Esophagus muscularis mucosa (tissue), 4 donors: ENCODE data around the gene HSDL2. TPM values are rescaled to one million over a fixed set of nuclear protein-coding genes. Genes with fewer than 3 reads are reported as not detected.

Source experiments
- DNase-seq: peaks from one replicate; pipeline ENCODE4 v3.0.0-alpha.2; 2017; ENCODE audit errors: extremely low spot score
- H3K27ac ChIP-seq, 4 donors: fragments of 200-600 bp; sonication (generic); replicated peaks in 1 of 4; 1 replicate in 3 of 4; 2 replicates in 1 of 4; pipeline ENCODE4 v1.5.1; 2016 to 2019; ENCODE audit warnings: mild to moderate bottlenecking in 1 of 4
- H3K27me3 ChIP-seq, 4 donors: fragments of 200-600 bp; sonication (generic); one replicate each; pipeline versions ENCODE4 v1.5.1 to v1.6.0; 2016 to 2019
- H3K36me3 ChIP-seq, 4 donors: fragments of 200-600 bp; sonication (generic); one replicate each; pipeline ENCODE4 v1.5.1; 2016 to 2019
- H3K4me1 ChIP-seq, 4 donors: fragments of 200-600 bp; sonication (generic); one replicate each; pipeline ENCODE4 v1.5.1; 2016 to 2019
- H3K4me3 ChIP-seq, 4 donors: fragments of 200-600 bp; sonication (generic); 1 replicate in 2 of 4; 2 replicates in 2 of 4; pipeline ENCODE4 v1.5.1; 2016 to 2019; ENCODE audit warnings: mild to moderate bottlenecking in 4 of 4, moderate library complexity in 1 of 4
- H3K9me3 ChIP-seq, 4 donors: fragments of 200-600 bp; sonication (generic); 1 replicate in 3 of 4; 2 replicates in 1 of 4; pipeline ENCODE4 v1.5.1; 2016 to 2019
- EP300 ChIP-seq: sonication (generic); formaldehyde crosslinking; IDR thresholded peaks from one replicate; pipeline ENCODE4 v1.6.1; 2017; ENCODE audit warnings: antibody characterized with exemption
- POLR2A ChIP-seq: fragments of 450-650 bp; IDR thresholded peaks from one replicate; pipeline ENCODE4 v1.6.1; 2017; ENCODE audit warnings: antibody characterized with exemption, moderate library complexity, mild to moderate bottlenecking, low read depth
- POLR2AphosphoS5 ChIP-seq, 2 donors: sonication (generic); formaldehyde crosslinking; IDR thresholded peaks; one replicate each; pipeline ENCODE4 v1.6.1; 2017; ENCODE audit warnings: antibody characterized with exemption in 2 of 2
- WGBS: methylation state at CpG from one replicate; pipeline ENCODE4 v1.1.5; 2018; 5-methylcytosine and 5-hydroxymethylcytosine counted together
- intact Hi-C: fragments of 100-400 bp; cut with DNase I; formaldehyde crosslinking; loops from one replicate; pipeline ENCODE4 v1.15.1; 2023
- total RNA-seq, 4 donors: library from RNA; depleted of rRNA; stranded (reverse); fragments of >200 nt; gene quantifications; one replicate each; pipeline versions ENCODE4 v1.1.0 to v1.2.1, GENCODE V29; 2016
- TF ChIP-seq, protein P1 (sequence below), 3 experiments: fragments of 200-600 bp in 2 of 3; fragments of 450-650 bp in 1 of 3; sonication (generic) in 2 of 3; IDR thresholded peaks; one replicate each; pipeline ENCODE4 v1.5.1; 2017 to 2019; ENCODE audit warnings: antibody characterized with exemption in 3 of 3, mild to moderate bottlenecking in 2 of 3, moderate library complexity in 1 of 3

Gene HSDL2
- total RNA-seq, 4 donors from 2014 or later: 34.3 to 73.1 (median 50.0) TPM

DNA sequence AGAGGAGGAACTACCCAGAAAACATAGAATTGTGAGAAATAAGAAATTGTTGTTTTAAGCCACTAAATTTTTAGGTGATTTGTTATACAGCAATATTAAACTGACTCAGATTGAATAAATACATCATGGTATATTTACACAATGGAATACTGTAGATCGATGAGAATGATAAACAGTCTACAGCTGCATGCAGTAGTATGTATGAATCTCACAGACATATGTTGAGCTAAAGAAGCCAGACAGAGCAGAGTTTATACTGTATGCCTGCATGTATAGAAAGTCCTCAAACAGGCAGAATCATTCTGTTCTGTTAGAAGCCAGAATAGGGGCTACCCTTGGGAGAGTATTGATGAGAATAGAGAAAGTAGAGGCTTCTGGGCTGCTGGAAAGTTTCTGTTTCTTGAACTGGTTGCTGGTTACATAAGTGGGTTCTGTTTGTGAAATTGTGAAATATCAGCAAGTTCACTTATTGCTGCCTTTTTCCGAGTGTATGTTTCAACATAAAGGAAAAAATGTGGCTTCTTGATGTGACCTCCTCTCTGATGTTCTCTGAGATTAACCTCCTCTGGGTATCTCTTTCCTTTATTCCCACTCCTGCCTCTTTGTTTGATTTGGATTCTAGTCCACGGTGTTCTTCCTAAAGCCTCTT, 116.3 kb downstream of the HSDL2 start:
- intact Hi-C loops: no loop called here
- H3K36me3 ChIP-seq: no peaks in the 10 kb centered on the region
- H3K4me1 ChIP-seq: no peaks in the 10 kb centered on the region
- TF ChIP-seq EP300: no peak
- no peak for TF ChIP-seq POLR2A
- TF ChIP-seq, protein P1, sequence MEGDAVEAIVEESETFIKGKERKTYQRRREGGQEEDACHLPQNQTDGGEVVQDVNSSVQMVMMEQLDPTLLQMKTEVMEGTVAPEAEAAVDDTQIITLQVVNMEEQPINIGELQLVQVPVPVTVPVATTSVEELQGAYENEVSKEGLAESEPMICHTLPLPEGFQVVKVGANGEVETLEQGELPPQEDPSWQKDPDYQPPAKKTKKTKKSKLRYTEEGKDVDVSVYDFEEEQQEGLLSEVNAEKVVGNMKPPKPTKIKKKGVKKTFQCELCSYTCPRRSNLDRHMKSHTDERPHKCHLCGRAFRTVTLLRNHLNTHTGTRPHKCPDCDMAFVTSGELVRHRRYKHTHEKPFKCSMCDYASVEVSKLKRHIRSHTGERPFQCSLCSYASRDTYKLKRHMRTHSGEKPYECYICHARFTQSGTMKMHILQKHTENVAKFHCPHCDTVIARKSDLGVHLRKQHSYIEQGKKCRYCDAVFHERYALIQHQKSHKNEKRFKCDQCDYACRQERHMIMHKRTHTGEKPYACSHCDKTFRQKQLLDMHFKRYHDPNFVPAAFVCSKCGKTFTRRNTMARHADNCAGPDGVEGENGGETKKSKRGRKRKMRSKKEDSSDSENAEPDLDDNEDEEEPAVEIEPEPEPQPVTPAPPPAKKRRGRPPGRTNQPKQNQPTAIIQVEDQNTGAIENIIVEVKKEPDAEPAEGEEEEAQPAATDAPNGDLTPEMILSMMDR (IDR thresholded peaks at IDR 0.05): no peak
- TF ChIP-seq POLR2AphosphoS5 (IDR thresholded peaks at IDR 0.05): no peak
- H3K27ac ChIP-seq: no peak overlapping the region
- peaks cover 0 to 26% (median 20%) of the 10 kb centered on the region in 4 donors for H3K9me3 ChIP-seq
- no peak for DNase-seq
- H3K4me3 ChIP-seq: no peak overlapping the region
- 65% methylated on average over 3 of the region's 3 CpGs for WGBS
- no peaks in the 10 kb centered on the region for H3K27me3 ChIP-seq

DNA sequence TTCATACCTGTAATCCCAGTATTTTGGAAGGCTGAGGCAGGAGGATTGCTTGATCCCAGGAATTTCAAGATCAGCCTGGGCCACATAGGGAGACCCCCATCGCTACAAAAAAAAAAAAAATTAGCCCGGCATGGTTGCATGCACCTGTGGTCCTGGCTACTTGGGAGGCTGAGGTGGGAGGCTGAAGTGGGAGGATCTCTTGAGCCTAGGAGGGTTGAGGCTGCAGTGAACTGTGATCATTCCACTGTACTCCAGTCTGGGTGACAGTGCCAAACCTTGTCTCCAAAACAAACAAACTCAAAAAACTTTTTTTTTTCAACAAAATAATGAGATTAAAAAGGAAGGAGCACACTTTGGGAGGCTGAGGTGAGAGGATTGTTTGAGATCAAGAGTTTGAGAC, 120.9 kb downstream of the HSDL2 start:
- Histone ChIP-seq H3K9me3 (peaks cover 0 to under 1% (median 0%) of the 10 kb centered on the region in 4 donors), H3K27me3 (no peaks in the 10 kb centered on the region), H3K4me1 (no peaks in the 10 kb centered on the region), H3K36me3 (no peaks in the 10 kb centered on the region), H3K4me3 (no peak overlapping the region), H3K27ac (no peak overlapping the region)
- TF ChIP-seq POLR2AphosphoS5 (IDR thresholded peaks at IDR 0.05) (no peak), EP300 (no peak), POLR2A (no peak)
- DNase-seq: no peak
- intact Hi-C loops: no loop called here
- 96% methylated on average over 2 of the region's 2 CpGs for WGBS

DNA sequence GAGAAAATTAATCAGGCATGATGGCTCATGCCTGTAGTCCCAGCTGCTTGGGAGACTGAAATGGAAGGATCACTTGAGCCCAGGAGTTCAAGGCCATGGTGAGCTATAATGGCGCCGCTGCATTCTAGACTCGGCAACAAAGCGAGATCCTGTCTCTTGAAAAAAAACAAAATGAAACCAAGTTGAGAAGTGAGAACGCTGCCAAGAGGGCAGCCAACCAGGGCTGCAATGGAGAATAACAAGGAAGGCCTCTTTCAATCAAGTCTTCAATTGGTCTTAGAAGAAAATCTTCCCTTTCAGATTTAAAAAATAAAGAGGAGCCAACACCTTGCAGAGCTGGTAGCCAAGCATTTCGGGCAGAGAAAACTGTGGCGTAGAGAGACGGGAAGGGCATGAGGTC, 121.4 kb downstream of the HSDL2 start:
- no peaks in the 10 kb centered on the region for H3K9me3 ChIP-seq
- 95% methylated on average over 8 of the region's 8 CpGs for WGBS
- intact Hi-C loops: no loop called here
- H3K27ac ChIP-seq: no peak overlapping the region
- H3K4me1 ChIP-seq: no peaks in the 10 kb centered on the region
- no peak for TF ChIP-seq EP300
- no peak for TF ChIP-seq POLR2AphosphoS5 (IDR thresholded peaks at IDR 0.05)
- no peak for TF ChIP-seq POLR2A
- TF ChIP-seq, protein P1 (IDR thresholded peaks at IDR 0.05): no peak
- no peak for DNase-seq
- H3K27me3 ChIP-seq: no peaks in the 10 kb centered on the region
- H3K36me3 ChIP-seq: no peaks in the 10 kb centered on the region
- H3K4me3 ChIP-seq: no peak overlapping the region

DNA sequence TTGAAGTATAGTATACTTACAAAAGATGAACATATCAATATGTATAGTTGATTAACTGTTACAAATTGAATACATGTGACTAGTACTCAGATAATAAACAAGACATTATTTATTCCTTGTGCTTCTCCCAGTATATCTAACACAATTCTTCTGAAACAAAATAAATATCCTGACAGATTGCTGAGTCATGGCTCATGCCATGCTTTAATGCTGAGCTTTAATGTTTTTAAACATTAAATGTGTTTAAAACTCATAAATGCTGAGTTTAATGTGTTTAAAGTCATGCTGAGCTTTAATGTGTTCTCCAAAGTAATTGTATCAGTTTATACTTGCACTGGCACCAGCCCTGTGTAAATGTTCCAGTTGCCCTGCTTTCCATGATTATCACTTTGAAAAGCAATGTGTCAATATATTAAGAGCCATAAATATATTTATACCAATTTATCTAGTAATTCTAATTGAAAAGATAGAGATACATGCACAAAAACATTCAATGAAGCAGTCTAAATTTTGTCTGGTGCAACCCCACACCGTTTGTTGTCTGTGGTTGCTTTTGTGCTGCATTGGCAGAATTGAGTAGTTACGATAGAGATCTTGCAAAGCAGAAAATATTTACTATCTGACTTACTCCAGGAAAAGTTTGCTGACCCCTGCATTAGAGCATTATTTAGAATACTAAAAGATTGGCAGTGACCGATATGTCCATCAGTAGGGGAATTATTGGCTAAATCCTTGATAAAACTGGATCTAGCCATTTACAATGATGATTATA, 122.5 kb downstream of the HSDL2 start:
- no peaks in the 10 kb centered on the region for H3K4me1 ChIP-seq

DNA sequence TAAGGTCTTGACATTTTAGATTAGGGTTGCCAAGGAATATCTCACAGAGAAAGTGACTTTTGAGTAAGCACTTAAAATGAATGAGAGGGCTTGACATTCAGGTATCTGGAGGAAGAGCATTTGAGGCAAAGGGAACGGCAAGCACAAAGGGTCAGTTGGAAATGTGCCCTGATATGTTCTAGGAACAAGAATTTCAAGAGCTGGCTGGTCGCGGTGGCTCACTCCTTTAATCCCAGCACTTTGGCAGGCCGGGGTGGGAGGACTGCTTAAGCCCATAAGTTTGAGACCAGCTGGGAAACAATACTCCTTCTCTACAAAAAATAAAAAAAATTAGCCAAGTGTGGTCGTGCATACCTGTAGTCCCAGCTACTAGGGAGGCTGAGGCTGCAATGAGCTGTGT, 123.3 kb downstream of the HSDL2 start:
- no peak for DNase-seq
- intact Hi-C loops: no loop called here
- Histone ChIP-seq H3K9me3 (no peaks in the 10 kb centered on the region), H3K36me3 (no peaks in the 10 kb centered on the region), H3K4me1 (no peaks in the 10 kb centered on the region), H3K4me3 (no peak overlapping the region), H3K27me3 (no peaks in the 10 kb centered on the region), H3K27ac (no peak overlapping the region)
- WGBS: 87% methylated on average over 5 of the region's 5 CpGs
- TF ChIP-seq, protein P1 (IDR thresholded peaks at IDR 0.05): no peak
- TF ChIP-seq EP300 (no peak), POLR2AphosphoS5 (IDR thresholded peaks at IDR 0.05) (no peak), POLR2A (no peak)

More for the DNA sequence above, 122.5 kb downstream of the HSDL2 start:
- no peak overlapping the region for H3K4me3 ChIP-seq
- WGBS: 90% methylated on average over 3 of the region's 3 CpGs
- intact Hi-C loops: no loop called here
- H3K27me3 ChIP-seq: no peaks in the 10 kb centered on the region
- H3K9me3 ChIP-seq: no peaks in the 10 kb centered on the region
- H3K36me3 ChIP-seq: no peaks in the 10 kb centered on the region
- DNase-seq: no peak
- TF ChIP-seq POLR2A (no peak), POLR2AphosphoS5 (IDR thresholded peaks at IDR 0.05) (no peak), EP300 (no peak)
- TF ChIP-seq, protein P1 (IDR thresholded peaks at IDR 0.05): no peak
- H3K27ac ChIP-seq: no peak overlapping the region
